Activated CD4-positive, alpha-beta T cell treated with anti-CD3 and anti-CD28 coated beads, Interleukin-2, amount 10 ng/mL, durations not matched to agents 7 days and 5 days (primary cell): ENCODE results near the gene PCDHB3. TPM values are rescaled to one million over a fixed set of nuclear protein-coding genes. Genes with fewer than 3 reads are reported as not detected.
"Not testable (repeated sequence)": the region's sequence is repeated elsewhere in the genome, so short reads cannot be mapped to it uniquely, and the experiment has no call there.

ENCODE experiments used
- CTCF ChIA-PET: fragments of 350-600 bp; sonication (Branson Sonifier 250); formaldehyde crosslinking; loops from one replicate; lab custom pipeline; 2021; ENCODE audit warnings: antibody characterized with exemption; lab: Charles Lee
- POLR2A ChIA-PET: fragments of 350-600 bp; sonication (Branson Sonifier 250); formaldehyde crosslinking; loops from one replicate; lab custom pipeline; 2021; ENCODE audit warnings: antibody characterized with exemption; lab: Charles Lee
- DNase-seq: peaks from one replicate; pipeline ENCODE4 v3.0.0-alpha.2; 2020
- H3K27ac Mint-ChIP-seq: one replicate; pipeline ENCODE4 v1.8.0; 2021; ENCODE audit warnings: mild to moderate bottlenecking, moderate library complexity, mixed read lengths
- H3K27me3 Mint-ChIP-seq: one replicate; pipeline ENCODE4 v1.8.0; 2021; ENCODE audit warnings: mixed read lengths
- H3K36me3 Mint-ChIP-seq: one replicate; pipeline ENCODE4 v1.8.0; 2021; ENCODE audit warnings: low read depth, mixed read lengths
- H3K4me1 Mint-ChIP-seq: one replicate; pipeline ENCODE4 v1.8.0; 2021; ENCODE audit warnings: mixed read lengths
- H3K4me3 Mint-ChIP-seq: one replicate; pipeline ENCODE4 v1.8.0; 2021; ENCODE audit warnings: mild to moderate bottlenecking, moderate library complexity, mixed read lengths
- H3K9me3 Mint-ChIP-seq: one replicate; pipeline ENCODE4 v1.8.0; 2021; ENCODE audit warnings: mixed read lengths
- total RNA-seq, 2 experiments: library from RNA; stranded (reverse); gene quantifications; one replicate each; pipeline ENCODE4 v1.2.3, GENCODE V29; 2021

PCDHB3 gene
- total RNA-seq, 2 experiments from 2014 or later: not detected

- Mint-ChIP-seq H3K27ac (no peak overlapping the region), H3K36me3 (peaks cover 4% of the 10 kb centered on the region), H3K4me1 (peaks cover 3% of the 10 kb centered on the region), H3K9me3 (peaks cover 14% of the 10 kb centered on the region), H3K4me3 (no peak overlapping the region), H3K27me3 (peaks cover 16% of the 10 kb centered on the region)
- ChIA-PET POLR2A (no interaction called here), CTCF (no interaction called here)
- no peak for DNase-seq
These were observed 50.7 kb downstream of the PCDHB3 start for GRCh38 chr5:141150993-141151325.

DNA sequence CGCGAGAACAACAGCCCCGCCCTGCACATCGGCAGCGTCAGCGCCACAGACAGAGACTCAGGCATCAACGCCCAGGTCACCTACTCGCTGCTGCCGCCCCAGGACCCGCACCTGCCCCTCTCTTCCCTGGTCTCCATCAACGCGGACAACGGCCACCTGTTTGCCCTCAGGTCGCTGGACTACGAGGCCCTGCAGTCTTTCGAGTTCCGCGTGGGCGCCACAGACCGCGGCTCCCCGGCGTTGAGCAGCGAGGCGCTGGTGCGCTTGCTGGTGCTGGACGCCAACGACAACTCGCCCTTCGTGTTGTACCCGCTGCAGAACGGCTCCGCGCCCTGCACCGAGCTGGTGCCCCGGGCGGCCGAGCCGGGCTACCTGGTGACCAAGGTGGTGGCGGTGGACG, 51.4 kb downstream of the PCDHB3 start:
- CTCF ChIA-PET, DNase-seq, POLR2A ChIA-PET, H3K4me3 Mint-ChIP-seq, H3K36me3 Mint-ChIP-seq, H3K4me1 Mint-ChIP-seq: not testable (repeated sequence)
- Mint-ChIP-seq H3K9me3 (peaks cover 21% of the 10 kb centered on the region), H3K27ac (peak overlapping the region; percentile 38), H3K27me3 (peaks cover 16% of the 10 kb centered on the region)

GRCh38 chr5:141152096-141152495, 51.8 kb downstream of the PCDHB3 start:
- H3K27ac Mint-ChIP-seq: peak overlapping the region; percentile 33
- H3K4me3 Mint-ChIP-seq, H3K36me3 Mint-ChIP-seq, DNase-seq, POLR2A ChIA-PET, H3K4me1 Mint-ChIP-seq, CTCF ChIA-PET: not testable (repeated sequence)
- H3K27me3 Mint-ChIP-seq: peaks cover 16% of the 10 kb centered on the region
- H3K9me3 Mint-ChIP-seq: peaks cover 25% of the 10 kb centered on the region

Other genes starting within 250 kb of the PCDHB3 start
- not detected for gene PCDHA10, start 244.6 kb upstream of the PCDHB3 start, total RNA-seq
- gene PCDHA11, start 231.5 kb upstream of the PCDHB3 start, total RNA-seq: not detected
- gene PCDHA12, start 225.2 kb upstream of the PCDHB3 start, total RNA-seq: not detected
- gene PCDHA13, start 218.3 kb upstream of the PCDHB3 start, total RNA-seq: not detected
- gene PCDHAC1, start 174.2 kb upstream of the PCDHB3 start, total RNA-seq: not detected
- gene PCDHAC2, start 134.0 kb upstream of the PCDHB3 start, total RNA-seq: not detected
- gene PCDHB1, start 49.1 kb upstream of the PCDHB3 start, total RNA-seq: not detected
- not detected for gene PCDHB2, start 5.9 kb upstream of the PCDHB3 start, total RNA-seq
- not detected for gene PCDHB4, start 21.3 kb downstream of the PCDHB3 start, total RNA-seq
- not detected for gene PCDHB5, start 34.7 kb downstream of the PCDHB3 start, total RNA-seq
- not detected for gene PCDHB6, start 49.6 kb downstream of the PCDHB3 start, total RNA-seq
- not detected for gene PCDHB7, start 72.2 kb downstream of the PCDHB3 start, total RNA-seq
- not detected for gene PCDHB8, start 77.3 kb downstream of the PCDHB3 start, total RNA-seq
- gene PCDHB16, start 81.9 kb downstream of the PCDHB3 start, total RNA-seq: not detected
- not detected for gene PCDHB9, start 86.7 kb downstream of the PCDHB3 start, total RNA-seq
- gene PCDHB10, start 91.9 kb downstream of the PCDHB3 start, total RNA-seq: not detected
- not detected for gene PCDHB11, start 99.2 kb downstream of the PCDHB3 start, total RNA-seq
- not detected for gene PCDHB12, start 108.2 kb downstream of the PCDHB3 start, total RNA-seq
- not detected for gene PCDHB13, start 113.4 kb downstream of the PCDHB3 start, total RNA-seq
- gene PCDHB14, start 122.9 kb downstream of the PCDHB3 start, total RNA-seq: not detected
- gene PCDHB15, start 144.9 kb downstream of the PCDHB3 start, total RNA-seq: not detected
- under 1 TPM; 0.42 to 0.52 TPM for gene SLC25A2, start 203.6 kb downstream of the PCDHB3 start, total RNA-seq
- gene TAF7, start 220.3 kb downstream of the PCDHB3 start, total RNA-seq: 10 to 100 TPM; 62.1 to 63.3 TPM
- gene PCDHGA1, start 230.0 kb downstream of the PCDHB3 start, total RNA-seq: under 1 TPM; 0.04 to 0.05 TPM
- not detected for gene PCDHGA2, start 238.3 kb downstream of the PCDHB3 start, total RNA-seq
- not detected for gene PCDHGA3, start 243.4 kb downstream of the PCDHB3 start, total RNA-seq
- gene PCDHGB1, start 249.6 kb downstream of the PCDHB3 start, total RNA-seq: not detected